Mesenchymal stem cell (in vitro differentiated cells and primary cell): Measurements from ENCODE around the gene E2F7. TPM values are rescaled to one million over a fixed set of nuclear protein-coding genes. Genes with fewer than 3 reads are reported as not detected.

Experiments
- DNase-seq: peaks from one replicate; pipeline ENCODE4 v3.0.0-alpha.2; 2013
- H2AFZ ChIP-seq: one replicate; pipeline ENCODE4 v1.6.1; 2013; ENCODE audit warnings: low read depth, mild to moderate bottlenecking, control low read depth, inconsistent platforms, low read length, moderate library complexity
- H2AK5ac ChIP-seq: 2 replicates; pipeline ENCODE4 v1.6.1; 2013; ENCODE audit warnings: low read length, moderate library complexity, mild to moderate bottlenecking, inconsistent platforms; ENCODE audit not compliant: severe bottlenecking
- H2BK120ac ChIP-seq: one replicate; pipeline ENCODE4 v1.6.1; 2013; ENCODE audit warnings: low read depth, mild to moderate bottlenecking, inconsistent platforms, low read length, moderate library complexity
- H2BK12ac ChIP-seq, 2 experiments: one replicate each; pipeline ENCODE4 v1.6.1; 2013; ENCODE audit warnings: inconsistent platforms in 2 of 2, low read length in 2 of 2, mild to moderate bottlenecking in 2 of 2, moderate library complexity in 2 of 2, control low read depth in 1 of 2
- H2BK15ac ChIP-seq: one replicate; pipeline ENCODE4 v1.6.1; 2013; ENCODE audit warnings: mild to moderate bottlenecking, low read depth, inconsistent platforms; ENCODE audit not compliant: poor library complexity, severe bottlenecking
- H2BK5ac ChIP-seq: 2 replicates; pipeline ENCODE4 v1.6.1; 2013; ENCODE audit warnings: low read depth, mild to moderate bottlenecking, low read length, control low read depth, inconsistent platforms; ENCODE audit not compliant: poor library complexity, severe bottlenecking
- H3K14ac ChIP-seq, 2 experiments: one replicate each; pipeline ENCODE4 v1.6.1; 2013; ENCODE audit warnings: inconsistent platforms in 2 of 2, low read length in 2 of 2, control low read depth in 1 of 2, mild to moderate bottlenecking in 1 of 2, moderate library complexity in 1 of 2
- H3K18ac ChIP-seq, 2 experiments: one replicate each; pipeline ENCODE4 v1.6.1; 2013; ENCODE audit warnings: inconsistent platforms in 2 of 2, low read length in 2 of 2, control low read depth in 1 of 2, low read depth in 1 of 2, mild to moderate bottlenecking in 1 of 2
- H3K23ac ChIP-seq, 2 experiments: one replicate each; pipeline ENCODE4 v1.6.1; 2013; ENCODE audit warnings: inconsistent platforms in 2 of 2, low read length in 2 of 2, mild to moderate bottlenecking in 2 of 2, moderate library complexity in 2 of 2, control low read depth in 1 of 2
- H3K27ac ChIP-seq: 2 replicates; pipeline ENCODE4 v1.5.1; 2013; ENCODE audit warnings: mild to moderate bottlenecking, moderate library complexity, low read length, control low read depth, inconsistent platforms; ENCODE audit not compliant: poor library complexity, severe bottlenecking
- H3K27me3 ChIP-seq, 2 experiments: 2 replicates each; pipeline versions ENCODE4 v1.6.1 to v1.7.0; 2013; ENCODE audit warnings: low read length in 2 of 2, mild to moderate bottlenecking in 2 of 2, moderate library complexity in 2 of 2, control low read depth in 1 of 2, inconsistent platforms in 1 of 2; ENCODE audit not compliant: control insufficient read depth in 1 of 2, insufficient read depth in 1 of 2
- H3K36me3 ChIP-seq, 2 experiments: 2 replicates each; pipeline versions ENCODE4 v1.6.1 to v1.7.0; 2013; ENCODE audit warnings: low read length in 2 of 2, control low read depth in 1 of 2, inconsistent platforms in 1 of 2, low read depth in 1 of 2, mild to moderate bottlenecking in 1 of 2; ENCODE audit not compliant: insufficient read depth in 2 of 2, control insufficient read depth in 1 of 2
- H3K4ac ChIP-seq, 2 experiments: one replicate each; pipeline ENCODE4 v1.6.1; 2013; ENCODE audit warnings: inconsistent platforms in 2 of 2, low read length in 2 of 2, mild to moderate bottlenecking in 2 of 2, moderate library complexity in 2 of 2, control low read depth in 1 of 2, low read depth in 1 of 2
- H3K4me1 ChIP-seq: 2 replicates; pipeline ENCODE4 v1.6.1; 2013; ENCODE audit warnings: low read depth, low read length, control low read depth; ENCODE audit not compliant: control insufficient read depth, insufficient read depth
- H3K4me2 ChIP-seq: 2 replicates; pipeline ENCODE4 v1.6.1; 2013; ENCODE audit warnings: low read length, mild to moderate bottlenecking, inconsistent platforms; ENCODE audit not compliant: poor library complexity, severe bottlenecking
- H3K4me3 ChIP-seq, 2 experiments: 2 replicates each; pipeline versions ENCODE4 v1.5.1 to v1.7.0; 2013; ENCODE audit warnings: low read length in 2 of 2, mild to moderate bottlenecking in 2 of 2, control low read depth in 1 of 2, low read depth in 1 of 2; ENCODE audit not compliant: insufficient read depth in 1 of 2
- H3K79me1 ChIP-seq: replicated peaks from 2 replicates; pipeline ENCODE4 v1.6.1; 2013; ENCODE audit warnings: mild to moderate bottlenecking, control low read depth, low read length, inconsistent platforms; ENCODE audit not compliant: poor library complexity, severe bottlenecking
- H3K9ac ChIP-seq: 2 replicates; pipeline ENCODE4 v1.7.0; 2013; ENCODE audit warnings: mild to moderate bottlenecking, low read length, moderate library complexity
- H3K9me3 ChIP-seq: 2 replicates; pipeline ENCODE4 v1.7.0; 2013; ENCODE audit warnings: mild to moderate bottlenecking, low read length; ENCODE audit not compliant: control insufficient read depth
- H4K8ac ChIP-seq: one replicate; pipeline ENCODE4 v1.6.1; 2013; ENCODE audit warnings: inconsistent platforms, mild to moderate bottlenecking, low read length, moderate library complexity
- H4K91ac ChIP-seq: one replicate; pipeline ENCODE4 v1.6.1; 2013; ENCODE audit warnings: mild to moderate bottlenecking, low read length, inconsistent platforms
- WGBS: methylation state at CpG from one replicate; pipeline ENCODE4 v1.1.7; 2013; ENCODE audit warnings: mixed read lengths; 5-methylcytosine and 5-hydroxymethylcytosine counted together
- polyA plus RNA-seq, 2 experiments: library from polyadenylated mRNA; stranded (reverse); fragments of 200-250 nt; gene quantifications; one replicate each; pipeline ENCODE4 v1.2.3, GENCODE V29; 2013

E2F7 gene, protein sequence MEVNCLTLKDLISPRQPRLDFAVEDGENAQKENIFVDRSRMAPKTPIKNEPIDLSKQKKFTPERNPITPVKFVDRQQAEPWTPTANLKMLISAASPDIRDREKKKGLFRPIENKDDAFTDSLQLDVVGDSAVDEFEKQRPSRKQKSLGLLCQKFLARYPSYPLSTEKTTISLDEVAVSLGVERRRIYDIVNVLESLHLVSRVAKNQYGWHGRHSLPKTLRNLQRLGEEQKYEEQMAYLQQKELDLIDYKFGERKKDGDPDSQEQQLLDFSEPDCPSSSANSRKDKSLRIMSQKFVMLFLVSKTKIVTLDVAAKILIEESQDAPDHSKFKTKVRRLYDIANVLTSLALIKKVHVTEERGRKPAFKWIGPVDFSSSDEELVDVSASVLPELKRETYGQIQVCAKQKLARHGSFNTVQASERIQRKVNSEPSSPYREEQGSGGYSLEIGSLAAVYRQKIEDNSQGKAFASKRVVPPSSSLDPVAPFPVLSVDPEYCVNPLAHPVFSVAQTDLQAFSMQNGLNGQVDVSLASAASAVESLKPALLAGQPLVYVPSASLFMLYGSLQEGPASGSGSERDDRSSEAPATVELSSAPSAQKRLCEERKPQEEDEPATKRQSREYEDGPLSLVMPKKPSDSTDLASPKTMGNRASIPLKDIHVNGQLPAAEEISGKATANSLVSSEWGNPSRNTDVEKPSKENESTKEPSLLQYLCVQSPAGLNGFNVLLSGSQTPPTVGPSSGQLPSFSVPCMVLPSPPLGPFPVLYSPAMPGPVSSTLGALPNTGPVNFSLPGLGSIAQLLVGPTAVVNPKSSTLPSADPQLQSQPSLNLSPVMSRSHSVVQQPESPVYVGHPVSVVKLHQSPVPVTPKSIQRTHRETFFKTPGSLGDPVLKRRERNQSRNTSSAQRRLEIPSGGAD
- polyA plus RNA-seq (2013, experiment 1 of 2), result 6.2 TPM
- polyA plus RNA-seq (2013, experiment 2 of 2), result 6.5 TPM

DNA sequence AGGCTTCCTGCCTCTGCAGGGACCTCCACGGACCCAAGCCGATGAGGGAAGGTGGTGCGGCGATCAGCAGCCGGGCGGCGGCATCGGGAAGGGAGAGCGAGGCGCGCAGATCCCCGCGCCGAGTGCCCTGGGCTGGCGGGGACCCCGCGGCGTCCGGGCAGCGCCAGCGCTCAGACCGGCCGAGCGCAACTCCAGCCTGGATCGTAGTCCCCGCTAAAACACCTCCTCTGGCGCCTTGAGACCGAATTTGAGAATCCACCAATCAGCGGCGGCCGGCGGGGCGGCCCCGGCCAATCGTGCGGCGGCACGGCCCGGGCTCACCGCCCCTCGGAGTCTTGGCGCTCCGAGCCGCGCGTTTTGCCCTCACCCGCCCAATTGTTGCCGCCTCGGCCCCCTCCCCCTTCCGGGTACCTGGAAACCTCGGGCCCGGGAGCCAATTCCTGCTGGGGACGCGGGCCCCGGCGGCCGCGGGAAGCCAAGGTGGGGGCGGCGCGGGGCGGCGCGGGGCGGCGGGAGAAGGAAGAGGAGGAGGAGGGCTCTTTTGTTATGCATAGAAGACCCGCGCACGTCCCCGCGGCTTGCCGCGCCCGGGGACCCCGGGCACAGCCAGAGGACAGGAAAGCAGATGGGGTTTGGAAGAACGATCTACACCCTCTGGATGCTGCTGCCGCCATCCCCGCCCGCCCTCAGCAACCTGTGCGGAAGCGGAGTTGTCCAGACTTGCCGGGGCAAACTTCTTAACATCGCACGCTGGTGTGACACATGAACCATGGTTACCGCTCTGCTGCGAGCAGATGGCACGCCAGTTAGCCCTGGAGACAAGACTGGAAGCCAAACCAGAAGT, at the start of gene E2F7:
E2F7 (minus strand) TSS at position 209 of the 844 bp plus-strand sequence. CDS start 934 bp downstream, outside the sequence.
- Histone ChIP-seq H3K36me3 (peaks cover 0 to 19% of the 10 kb centered on the region in 2 experiments), H3K9me3 (no peaks in the 10 kb centered on the region), H3K79me1 (peaks cover 16% of the 10 kb centered on the region), H3K18ac (peak within 1 kb of the TSS; percentile 52 to 58), H3K23ac (peak within 1 kb of the TSS in 1 of 2 experiments; percentile 10), H2BK15ac (no peak within 1 kb of the TSS), H3K4ac (peak within 1 kb of the TSS in 1 of 2 experiments; percentile 74), H3K4me2 (peak within 1 kb of the TSS; percentile 96), H4K91ac (peak within 1 kb of the TSS; percentile 82), H2AK5ac (no peak within 1 kb of the TSS), H2BK120ac (peak within 1 kb of the TSS; percentile 91), H3K27ac (peak within 1 kb of the TSS; percentile 74), H3K14ac (peak within 1 kb of the TSS in 1 of 2 experiments; percentile 99), H4K8ac (peak within 1 kb of the TSS; percentile 35), H3K4me3 (peak within 1 kb of the TSS; percentile 85 to 87), H3K9ac (peak within 1 kb of the TSS; percentile 95), H2BK12ac (peak within 1 kb of the TSS in 1 of 2 experiments; percentile 31), H3K4me1 (peaks cover 4% of the 10 kb centered on the region), H3K27me3 (no peaks in the 10 kb centered on the region), H2BK5ac (peak within 1 kb of the TSS; percentile 1), H2AFZ (peak within 1 kb of the TSS; percentile 83)
- DNase-seq, result peak; percentile 86
- WGBS, result under 1% methylated on average over 54 of the region's 87 CpGs

DNA sequence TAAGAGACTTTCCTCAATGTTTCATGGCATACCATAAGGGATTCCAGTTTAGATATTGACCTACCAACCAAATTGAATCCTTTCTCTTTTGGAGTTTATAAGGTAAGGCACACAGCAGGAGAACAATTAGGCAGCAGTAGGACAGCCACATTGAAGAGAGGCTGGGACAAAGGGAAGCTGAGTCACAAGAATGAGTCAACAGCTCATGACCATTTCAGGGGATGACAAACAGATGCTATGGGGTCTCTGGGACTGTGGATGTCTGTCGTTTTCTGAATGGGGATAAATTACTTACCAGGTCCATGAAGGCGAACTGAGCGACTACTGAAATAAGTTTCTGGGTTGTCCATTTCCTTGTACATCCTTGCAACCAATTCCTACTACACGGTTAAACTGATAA, 48.6 kb upstream of the E2F7 start:
- Histone ChIP-seq H3K4me2 (no peak overlapping the region), H3K27ac (no peak overlapping the region), H4K8ac (no peak overlapping the region), H3K4me1 (peaks cover 1% of the 10 kb centered on the region), H2AFZ (no peak overlapping the region), H3K14ac (no peak overlapping the region), H3K36me3 (no peaks in the 10 kb centered on the region), H3K9me3 (peaks cover 3% of the 10 kb centered on the region), H3K18ac (peak overlapping the region; percentile 28 to 34), H4K91ac (peak overlapping the region; percentile 11), H2BK120ac (no peak overlapping the region), H3K79me1 (no peaks in the 10 kb centered on the region), H3K4me3 (no peak overlapping the region), H2AK5ac (no peak overlapping the region), H2BK5ac (no peak overlapping the region), H3K27me3 (no peaks in the 10 kb centered on the region), H3K4ac (no peak overlapping the region), H2BK15ac (no peak overlapping the region), H3K23ac (no peak overlapping the region), H3K9ac (peak overlapping the region; percentile 57), H2BK12ac (peak overlapping the region in 1 of 2 experiments; percentile 10)
- 65% methylated on average over 3 of the region's 4 CpGs for WGBS
- DNase-seq, result peak; percentile 22

DNA sequence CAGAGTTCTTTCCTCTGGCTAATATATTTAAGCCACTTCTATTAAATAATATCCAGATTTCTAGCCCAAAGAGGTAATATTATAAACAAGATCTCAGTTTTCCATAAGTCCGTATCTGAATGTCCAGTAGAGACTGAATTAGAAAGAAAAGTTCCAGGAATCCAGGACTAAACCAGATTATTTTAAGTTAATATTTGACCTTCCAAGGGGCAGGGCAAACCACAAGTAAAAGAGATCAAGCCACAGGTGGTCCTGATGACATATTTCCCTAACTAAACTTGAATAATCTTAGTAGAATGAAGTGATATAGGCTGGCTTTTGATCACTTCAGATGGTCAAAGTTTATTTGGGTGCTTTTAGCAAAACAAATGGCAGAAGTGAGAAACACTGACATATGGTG, 43.3 kb upstream of the E2F7 start:
- H3K27ac ChIP-seq, result no peak overlapping the region
- no peak overlapping the region for H2BK15ac ChIP-seq
- no peak overlapping the region for H2AK5ac ChIP-seq
- H3K9ac ChIP-seq, result no peak overlapping the region
- H3K18ac ChIP-seq, result no peak overlapping the region
- H2BK12ac ChIP-seq, result no peak overlapping the region
- H2AFZ ChIP-seq, result no peak overlapping the region
- no peak for DNase-seq
- H3K9me3 ChIP-seq, result peaks cover 3% of the 10 kb centered on the region
- H3K36me3 ChIP-seq, result no peaks in the 10 kb centered on the region
- no peak overlapping the region for H3K4me3 ChIP-seq
- H3K23ac ChIP-seq, result no peak overlapping the region
- H3K79me1 ChIP-seq, result no peaks in the 10 kb centered on the region
- no peak overlapping the region for H4K8ac ChIP-seq
- H2BK120ac ChIP-seq, result no peak overlapping the region
- peaks cover 3% of the 10 kb centered on the region for H3K4me1 ChIP-seq
- no peak overlapping the region for H4K91ac ChIP-seq
- no peaks in the 10 kb centered on the region for H3K27me3 ChIP-seq
- no peak overlapping the region for H3K14ac ChIP-seq
- no peak overlapping the region for H3K4me2 ChIP-seq
- WGBS, result 80% methylated on average over 1 of the region's 1 CpG
- H3K4ac ChIP-seq, result no peak overlapping the region
- H2BK5ac ChIP-seq, result no peak overlapping the region
